PC-9 (cell line): ENCODE data around the gene AGAP1. TPM values are rescaled to one million over a fixed set of nuclear protein-coding genes. Genes with fewer than 3 reads are reported as not detected.
A peak's percentile ranks its signal among the peaks of the same experiment; 100 is the strongest.

Source experiments
- BruUV-seq: library from RNA; stranded (reverse); fragments of 400-500 nt; replicated peaks from 2 replicates; lab custom pipeline; 2021; lab: Mats Ljungman, UMichigan
- CTCF ChIA-PET: fragments of 300-600 bp; sonication (Branson Sonifier 250); formaldehyde crosslinking; loops from one replicate; lab custom pipeline; 2022; ENCODE audit warnings: antibody characterized with exemption; lab: Charles Lee
- POLR2A ChIA-PET: fragments of 300-600 bp; sonication (Branson Sonifier 250); formaldehyde crosslinking; loops from one replicate; lab custom pipeline; 2022; ENCODE audit warnings: antibody characterized with exemption; ENCODE audit not compliant: unreplicated experiment; lab: Charles Lee
- DNase-seq, 2 experiments: peaks; one replicate each; pipeline versions ENCODE4 v3.0.0 to v3.0.0-alpha.2; 2015 to 2022; ENCODE audit warnings: mixed read lengths in 1 of 2
- H2AFZ ChIP-seq: fragments of 200-600 bp; sonication (generic); 2 replicates; pipeline ENCODE4 v1.8.1; 2017; ENCODE audit warnings: antibody characterized with exemption
- H3F3A ChIP-seq: fragments of 200-600 bp; sonication (generic); 2 replicates; pipeline ENCODE4 v1.8.1; 2017; ENCODE audit warnings: antibody characterized with exemption, mild to moderate bottlenecking, low read depth; ENCODE audit not compliant: insufficient read depth
- H3K27ac ChIP-seq: fragments of 200-600 bp; sonication (generic); 2 replicates; pipeline ENCODE4 v1.6.1; 2016; ENCODE audit warnings: mixed run types
- H3K27me3 ChIP-seq: fragments of 200-600 bp; sonication (generic); 2 replicates; pipeline ENCODE4 v1.6.1; 2016; ENCODE audit warnings: low read depth, mixed run types; ENCODE audit not compliant: insufficient read depth
- H3K36me3 ChIP-seq: fragments of 200-600 bp; sonication (generic); 2 replicates; pipeline ENCODE4 v1.6.1; 2016; ENCODE audit warnings: low read depth, mixed run types
- H3K4me1 ChIP-seq: fragments of 200-600 bp; sonication (generic); replicated peaks from 2 replicates; pipeline ENCODE4 v1.6.1; 2016; ENCODE audit warnings: mixed run types; ENCODE audit not compliant: insufficient read depth
- H3K4me2 ChIP-seq: fragments of 200-600 bp; sonication (generic); 2 replicates; pipeline ENCODE4 v1.6.1; 2017; ENCODE audit warnings: mixed run types
- H3K4me3 ChIP-seq: fragments of 200-600 bp; sonication (generic); 2 replicates; pipeline ENCODE4 v1.6.1; 2016; ENCODE audit warnings: mixed run types
- H3K79me2 ChIP-seq: fragments of 200-600 bp; sonication (generic); 2 replicates; pipeline ENCODE4 v1.6.1; 2017; ENCODE audit warnings: low read depth, mixed run types
- H3K9me2 ChIP-seq: fragments of 200-600 bp; sonication (generic); 2 replicates; pipeline ENCODE4 v1.8.1; 2017; ENCODE audit warnings: mild to moderate bottlenecking; ENCODE audit not compliant: insufficient read depth
- H3K9me3 ChIP-seq: fragments of 200-600 bp; sonication (generic); 2 replicates; pipeline ENCODE4 v1.8.1; 2016; ENCODE audit warnings: low read depth; ENCODE audit not compliant: insufficient read depth
- H4K20me1 ChIP-seq: fragments of 200-600 bp; sonication (generic); 2 replicates; pipeline ENCODE4 v1.8.1; 2017; ENCODE audit not compliant: insufficient read depth
- EZH2 ChIP-seq: fragments of 200-600 bp; sonication (generic); IDR thresholded peaks from 2 replicates; pipeline ENCODE4 v1.8.0; 2017; ENCODE audit warnings: antibody characterized with exemption, low read depth
- intact Hi-C: fragments of 100-400 bp; cut with micrococcal nuclease; formaldehyde crosslinking; loops from one replicate; pipeline ENCODE4 v1.10.0; 2022; ENCODE audit not compliant: unreplicated experiment
- total RNA-seq: library from RNA; stranded (reverse); gene quantifications from 2 replicates; pipeline ENCODE4 v1.2.3, GENCODE V29; 2021
- TF ChIP-seq, protein P1 (sequence below): fragments of 200-600 bp; sonication (generic); conservative IDR thresholded peaks from 2 replicates; pipeline ENCODE4 v1.6.1; 2017; ENCODE audit warnings: mixed run types, antibody characterized with exemption, mild to moderate bottlenecking, moderate library complexity

The AGAP1 gene
- total RNA-seq, 1 experiment from 2014 or later = 91.4 TPM

- peaks cover 20% of the 10 kb centered on the region for H3K4me1 ChIP-seq
- peaks cover 97% of the 10 kb centered on the region for H3K79me2 ChIP-seq
- H3K9me3 ChIP-seq = no peaks in the 10 kb centered on the region
- ChIA-PET POLR2A (no interaction called here), CTCF (no interaction called here)
- 0 out of 2 replicates have a peak, but pooled peaks cover 4% of the 10 kb centered on the region for H3F3A ChIP-seq
- no peaks in the 10 kb centered on the region for H3K27me3 ChIP-seq
- no peak overlapping the region for H3K27ac ChIP-seq
- TF ChIP-seq, protein P1, sequence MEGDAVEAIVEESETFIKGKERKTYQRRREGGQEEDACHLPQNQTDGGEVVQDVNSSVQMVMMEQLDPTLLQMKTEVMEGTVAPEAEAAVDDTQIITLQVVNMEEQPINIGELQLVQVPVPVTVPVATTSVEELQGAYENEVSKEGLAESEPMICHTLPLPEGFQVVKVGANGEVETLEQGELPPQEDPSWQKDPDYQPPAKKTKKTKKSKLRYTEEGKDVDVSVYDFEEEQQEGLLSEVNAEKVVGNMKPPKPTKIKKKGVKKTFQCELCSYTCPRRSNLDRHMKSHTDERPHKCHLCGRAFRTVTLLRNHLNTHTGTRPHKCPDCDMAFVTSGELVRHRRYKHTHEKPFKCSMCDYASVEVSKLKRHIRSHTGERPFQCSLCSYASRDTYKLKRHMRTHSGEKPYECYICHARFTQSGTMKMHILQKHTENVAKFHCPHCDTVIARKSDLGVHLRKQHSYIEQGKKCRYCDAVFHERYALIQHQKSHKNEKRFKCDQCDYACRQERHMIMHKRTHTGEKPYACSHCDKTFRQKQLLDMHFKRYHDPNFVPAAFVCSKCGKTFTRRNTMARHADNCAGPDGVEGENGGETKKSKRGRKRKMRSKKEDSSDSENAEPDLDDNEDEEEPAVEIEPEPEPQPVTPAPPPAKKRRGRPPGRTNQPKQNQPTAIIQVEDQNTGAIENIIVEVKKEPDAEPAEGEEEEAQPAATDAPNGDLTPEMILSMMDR = 0 out of 2 replicates have a peak, but pooled peaks have one; percentile 16
- no peak for TF ChIP-seq EZH2
- H4K20me1 ChIP-seq = peaks cover 62% of the 10 kb centered on the region
- H3K4me2 ChIP-seq = no peak overlapping the region
- H3K4me3 ChIP-seq = no peak overlapping the region
- no peak overlapping the region for H2AFZ ChIP-seq
- no peaks in the 10 kb centered on the region for H3K9me2 ChIP-seq
- H3K36me3 ChIP-seq = no peaks in the 10 kb centered on the region
- intact Hi-C loops = no loop called here
- no peak for DNase-seq
- BruUV-seq = no TSS peak
Observed at GRCh38 chr2:235514627-235515363, 21.0 kb downstream of the AGAP1 start.

- DNase-seq = no peak
- no peak overlapping the region for H3K4me2 ChIP-seq
- peaks cover 20% of the 10 kb centered on the region for H3K4me1 ChIP-seq
- H3K27me3 ChIP-seq = no peaks in the 10 kb centered on the region
- no peaks in the 10 kb centered on the region for H3K9me2 ChIP-seq
- intact Hi-C loops = no loop called here
- no peak overlapping the region for H3K4me3 ChIP-seq
- no peaks in the 10 kb centered on the region for H3K9me3 ChIP-seq
- H3K79me2 ChIP-seq = peaks cover 97% of the 10 kb centered on the region
- H3K36me3 ChIP-seq = no peaks in the 10 kb centered on the region
- peaks cover 61% of the 10 kb centered on the region for H4K20me1 ChIP-seq
- CTCF ChIA-PET = no interaction called here
- H2AFZ ChIP-seq = no peak overlapping the region
- H3F3A ChIP-seq = 0 out of 2 replicates have a peak, but pooled peaks cover 4% of the 10 kb centered on the region
- TF ChIP-seq EZH2 = no peak
- TF ChIP-seq, protein P1 = no peak
- no peak overlapping the region for H3K27ac ChIP-seq
- POLR2A ChIA-PET = no interaction called here
- BruUV-seq = no TSS peak
Observed at GRCh38 chr2:235515364-235515742, 21.5 kb downstream of the AGAP1 start.

- Histone ChIP-seq H3K27ac (no peak overlapping the region), H3K27me3 (no peaks in the 10 kb centered on the region), H2AFZ (no peak overlapping the region), H3K4me3 (no peak overlapping the region), H3K36me3 (no peaks in the 10 kb centered on the region), H3K9me3 (no peaks in the 10 kb centered on the region), H3K4me1 (peaks cover 20% of the 10 kb centered on the region), H4K20me1 (peaks cover 63% of the 10 kb centered on the region), H3K79me2 (peaks cover 98% of the 10 kb centered on the region), H3K4me2 (no peak overlapping the region), H3F3A (0 out of 2 replicates have a peak, but pooled peaks cover 4% of the 10 kb centered on the region), H3K9me2 (no peaks in the 10 kb centered on the region)
- no peak for DNase-seq
- no TSS peak for BruUV-seq
- CTCF ChIA-PET = no interaction called here
- TF ChIP-seq, protein P1 = no peak
- TF ChIP-seq EZH2 = no peak
- POLR2A ChIA-PET = interaction anchor here (0.6 kb wide), 1 partner anchor 327 kb away, joined by 6 read pairs; no protein-coding TSS in a partner anchor
- intact Hi-C loops = no loop called here
Observed at GRCh38 chr2:235515821-235516220, 22.0 kb downstream of the AGAP1 start.
